Measurements from ENCODE around the gene RAP1A.

RAP1A gene

DNA sequence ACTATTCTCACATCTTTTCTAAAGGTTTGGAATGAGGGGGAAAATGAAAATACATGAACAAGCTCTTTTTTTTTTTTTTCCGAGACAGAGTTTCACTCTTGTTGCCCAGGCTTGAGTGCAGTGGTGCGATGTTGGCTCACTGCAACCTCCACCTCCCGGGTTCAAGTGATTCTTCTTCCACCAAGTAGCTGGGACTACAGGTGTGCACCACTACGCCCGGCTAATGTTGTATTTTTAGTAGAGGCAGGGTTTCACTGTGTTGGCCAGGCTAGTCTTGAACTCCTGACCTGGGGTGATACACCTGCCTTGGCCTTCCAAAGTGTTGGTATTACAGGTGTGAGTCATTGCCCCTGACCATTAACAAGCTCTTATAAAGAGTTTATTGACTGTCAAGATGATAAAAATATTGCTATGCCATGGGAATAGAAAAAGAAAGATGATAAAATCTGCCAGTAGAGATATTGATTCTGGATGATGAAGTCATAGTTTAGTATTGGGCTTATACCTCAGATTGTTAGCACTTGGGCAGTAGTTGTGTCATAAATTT, 83.0 kb downstream of the RAP1A start:
- Histone ChIP-seq H3K9me3 (ENCODE audit: insufficient read depth, low read depth, low read length) (no peaks in the 10 kb centered on the region), H3K27me3 (ENCODE audit: insufficient read depth, low read length) (no peaks in the 10 kb centered on the region), H3K9ac (ENCODE audit: low read depth, low read length) (no peak overlapping the region), H3K36me3 (ENCODE audit: insufficient read depth, low read length) (peaks cover 96% of the 10 kb centered on the region), H3K27ac (ENCODE audit: low read depth, low read length) (no peak overlapping the region), H3K4me1 (ENCODE audit: insufficient read depth, low read length) (no peaks in the 10 kb centered on the region), H3K4me3 (ENCODE audit: low read length) (no peak overlapping the region)
- WGBS, result 94% methylated on average over 5 of the region's 5 CpGs

DNA sequence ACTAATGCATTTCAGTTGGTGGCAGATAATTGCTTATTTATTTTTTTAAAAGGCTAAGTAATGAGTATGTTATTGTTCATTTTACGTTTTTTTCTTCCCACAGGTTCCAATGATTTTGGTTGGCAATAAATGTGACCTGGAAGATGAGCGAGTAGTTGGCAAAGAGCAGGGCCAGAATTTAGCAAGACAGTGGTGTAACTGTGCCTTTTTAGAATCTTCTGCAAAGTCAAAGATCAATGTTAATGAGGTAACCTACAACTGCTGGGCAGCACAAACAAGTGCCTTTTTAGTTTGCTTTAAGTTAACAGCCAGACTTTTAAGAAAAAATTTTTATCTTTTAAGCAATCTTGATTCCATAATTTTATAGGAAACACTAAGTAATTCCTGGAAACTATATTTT, 84.7 kb downstream of the RAP1A start:
- no peaks in the 10 kb centered on the region for H3K9me3 ChIP-seq (ENCODE audit: insufficient read depth, low read depth, low read length)
- peaks cover 95% of the 10 kb centered on the region for H3K36me3 ChIP-seq (ENCODE audit: insufficient read depth, low read length)
- no peak overlapping the region for H3K9ac ChIP-seq (ENCODE audit: low read depth, low read length)
- H3K27me3 ChIP-seq (ENCODE audit: insufficient read depth, low read length), result no peaks in the 10 kb centered on the region
- H3K27ac ChIP-seq (ENCODE audit: low read depth, low read length), result no peak overlapping the region
- H3K4me3 ChIP-seq (ENCODE audit: low read length), result no peak overlapping the region
- WGBS, result 92% methylated on average over 2 of the region's 2 CpGs
- H3K4me1 ChIP-seq (ENCODE audit: insufficient read depth, low read length), result no peaks in the 10 kb centered on the region

DNA sequence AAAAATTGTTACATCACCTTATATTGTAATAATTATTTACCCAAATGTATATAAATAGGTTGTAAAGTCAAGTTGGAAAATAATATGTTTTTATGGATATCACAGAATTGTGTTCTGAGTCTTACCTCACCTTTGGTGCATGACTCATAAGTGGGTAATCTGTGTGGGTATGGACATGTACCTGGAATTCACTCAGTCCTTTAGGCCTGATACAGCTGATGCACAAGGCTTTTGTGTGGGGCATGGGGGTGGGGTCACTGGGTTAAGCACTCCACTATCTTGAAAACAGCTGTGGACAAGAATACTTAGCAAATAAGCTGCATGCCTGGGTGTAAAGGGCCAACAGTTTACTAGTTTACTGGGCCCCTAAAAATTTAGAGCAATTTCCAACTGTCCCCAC, 85.2 kb downstream of the RAP1A start:
- Histone ChIP-seq H3K9me3 (ENCODE audit: insufficient read depth, low read depth, low read length) (no peaks in the 10 kb centered on the region), H3K27me3 (ENCODE audit: insufficient read depth, low read length) (no peaks in the 10 kb centered on the region), H3K36me3 (ENCODE audit: insufficient read depth, low read length) (peaks cover 95% of the 10 kb centered on the region), H3K4me1 (ENCODE audit: insufficient read depth, low read length) (no peaks in the 10 kb centered on the region), H3K9ac (ENCODE audit: low read depth, low read length) (no peak overlapping the region), H3K27ac (ENCODE audit: low read depth, low read length) (no peak overlapping the region), H3K4me3 (ENCODE audit: low read length) (no peak overlapping the region)

DNA sequence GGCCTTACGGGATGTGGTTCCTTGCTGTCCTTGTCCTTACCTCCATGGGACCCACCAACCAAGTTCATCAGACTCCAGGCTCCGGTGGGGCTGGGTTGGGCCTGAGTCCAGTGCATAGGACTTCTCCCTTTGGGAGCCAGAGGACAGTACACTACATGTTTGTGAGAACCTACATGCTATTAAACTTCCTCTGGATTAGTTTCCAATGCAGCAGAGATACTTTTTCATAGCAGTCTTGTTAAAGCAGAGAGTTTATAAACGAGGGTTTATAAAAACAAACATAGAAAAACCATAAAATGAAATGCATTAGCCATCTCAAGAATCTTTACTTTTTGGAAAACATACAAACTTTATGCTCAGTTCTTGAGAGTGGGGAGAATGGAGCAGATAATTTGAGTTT, 86.3 kb downstream of the RAP1A start:
- Histone ChIP-seq H3K36me3 (ENCODE audit: insufficient read depth, low read length) (peaks cover 86% of the 10 kb centered on the region), H3K4me3 (ENCODE audit: low read length) (no peak overlapping the region), H3K27ac (ENCODE audit: low read depth, low read length) (no peak overlapping the region), H3K4me1 (ENCODE audit: insufficient read depth, low read length) (no peaks in the 10 kb centered on the region), H3K9ac (ENCODE audit: low read depth, low read length) (no peak overlapping the region), H3K9me3 (ENCODE audit: insufficient read depth, low read depth, low read length) (no peaks in the 10 kb centered on the region), H3K27me3 (ENCODE audit: insufficient read depth, low read length) (no peaks in the 10 kb centered on the region)
- 91% methylated on average over 2 of the region's 3 CpGs for WGBS

DNA sequence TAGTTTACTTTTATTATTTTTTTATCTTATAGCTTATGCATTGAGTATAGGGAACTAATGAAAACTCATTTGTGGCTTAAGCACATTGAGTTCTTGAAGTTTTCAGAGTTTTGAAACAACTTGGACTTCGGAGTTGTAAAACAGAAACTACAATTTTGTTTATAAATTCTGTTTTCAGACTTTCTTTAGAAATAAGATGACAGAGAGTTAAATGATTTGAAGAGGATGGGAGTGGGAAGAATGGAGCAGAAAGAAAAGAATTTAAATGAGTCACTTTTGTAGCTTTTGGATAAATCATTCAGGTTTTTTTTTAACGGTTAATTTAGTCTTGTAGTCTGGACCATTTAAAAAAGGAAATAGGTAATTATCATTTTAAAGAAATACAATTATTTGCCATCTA, 87.3 kb downstream of the RAP1A start:
- Histone ChIP-seq H3K27me3 (ENCODE audit: insufficient read depth, low read length) (no peaks in the 10 kb centered on the region), H3K27ac (ENCODE audit: low read depth, low read length) (no peak overlapping the region), H3K36me3 (ENCODE audit: insufficient read depth, low read length) (peaks cover 75% of the 10 kb centered on the region), H3K9ac (ENCODE audit: low read depth, low read length) (no peak overlapping the region), H3K4me1 (ENCODE audit: insufficient read depth, low read length) (no peaks in the 10 kb centered on the region), H3K4me3 (ENCODE audit: low read length) (no peak overlapping the region), H3K9me3 (ENCODE audit: insufficient read depth, low read depth, low read length) (no peaks in the 10 kb centered on the region)
- 89% methylated on average over 2 of the region's 2 CpGs for WGBS

DNA sequence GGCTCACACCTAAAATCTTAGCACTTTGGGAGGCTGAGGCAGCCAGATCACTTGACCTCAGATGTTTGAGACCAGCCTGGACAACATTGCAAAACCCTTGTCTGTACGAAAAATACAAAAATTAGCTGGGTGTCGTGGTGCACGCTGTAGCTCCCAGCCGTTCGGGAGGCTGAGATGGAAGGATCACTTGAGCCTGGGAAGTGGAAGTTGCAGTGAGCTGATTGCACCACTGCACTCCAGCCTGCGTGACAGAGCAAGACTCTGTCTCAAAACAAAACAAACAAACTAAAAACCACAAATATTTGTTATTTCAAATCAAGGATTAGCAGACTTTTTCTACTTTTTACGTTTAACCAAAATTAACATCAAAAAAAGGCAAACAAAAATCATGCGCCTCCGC, 88.3 kb downstream of the RAP1A start:
- no peaks in the 10 kb centered on the region for H3K9me3 ChIP-seq (ENCODE audit: insufficient read depth, low read depth, low read length)
- no peaks in the 10 kb centered on the region for H3K27me3 ChIP-seq (ENCODE audit: insufficient read depth, low read length)
- no peaks in the 10 kb centered on the region for H3K4me1 ChIP-seq (ENCODE audit: insufficient read depth, low read length)
- H3K27ac ChIP-seq (ENCODE audit: low read depth, low read length), result no peak overlapping the region
- WGBS, result 96% methylated on average over 8 of the region's 9 CpGs
- H3K4me3 ChIP-seq (ENCODE audit: low read length), result no peak overlapping the region
- H3K36me3 ChIP-seq (ENCODE audit: insufficient read depth, low read length), result peaks cover 67% of the 10 kb centered on the region
- no peak overlapping the region for H3K9ac ChIP-seq (ENCODE audit: low read depth, low read length)

DNA sequence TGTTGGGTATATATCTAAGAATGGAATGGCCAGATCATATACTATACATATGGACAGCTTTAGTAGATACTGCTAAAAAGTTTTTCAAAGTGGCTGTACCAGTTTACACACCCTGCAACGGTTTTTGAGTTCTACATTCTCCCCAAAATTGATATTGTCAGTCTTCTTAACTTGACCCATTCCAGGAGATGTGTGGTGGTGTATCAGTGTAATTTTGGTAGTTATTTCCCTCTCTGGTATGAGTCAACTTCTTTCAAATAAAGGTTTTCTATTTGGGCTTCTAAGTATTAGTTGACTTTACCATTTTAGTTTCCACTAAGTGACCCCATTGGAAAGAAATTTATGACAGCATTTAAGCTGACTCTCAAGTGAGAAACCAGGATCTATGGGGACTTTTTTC, 90.4 kb downstream of the RAP1A start:
- Histone ChIP-seq H3K27ac (ENCODE audit: low read depth, low read length) (no peak overlapping the region), H3K36me3 (ENCODE audit: insufficient read depth, low read length) (peaks cover 47% of the 10 kb centered on the region), H3K27me3 (ENCODE audit: insufficient read depth, low read length) (no peaks in the 10 kb centered on the region), H3K9me3 (ENCODE audit: insufficient read depth, low read depth, low read length) (no peaks in the 10 kb centered on the region), H3K4me1 (ENCODE audit: insufficient read depth, low read length) (no peaks in the 10 kb centered on the region), H3K9ac (ENCODE audit: low read depth, low read length) (no peak overlapping the region), H3K4me3 (ENCODE audit: low read length) (no peak overlapping the region)
- WGBS, result 83% methylated on average over 1 of the region's 1 CpG

DNA sequence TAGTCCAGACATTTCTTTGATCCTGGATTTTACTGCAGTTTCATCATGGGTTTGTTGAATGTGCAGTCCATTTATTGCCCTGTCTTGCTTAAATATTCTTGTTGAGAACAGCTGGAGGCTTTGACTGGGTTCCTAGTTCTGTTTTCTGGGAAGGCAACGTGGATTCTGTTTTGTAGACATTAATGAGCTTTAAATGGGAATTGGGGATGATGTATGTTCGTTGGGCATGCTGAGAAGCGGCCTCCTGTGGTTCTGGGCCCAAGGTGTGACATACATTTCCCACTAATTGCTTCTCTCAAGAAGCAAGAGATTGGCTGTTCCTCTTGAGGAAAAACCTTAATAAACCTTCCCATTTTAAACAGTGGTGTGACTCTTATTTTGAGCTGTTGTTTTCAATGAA, 96.7 kb downstream of the RAP1A start:
- 0 out of 2 replicates have a peak, but pooled peaks cover 2% of the 10 kb centered on the region for H3K36me3 ChIP-seq (ENCODE audit: insufficient read depth, low read length)
- H3K27ac ChIP-seq (ENCODE audit: low read depth, low read length), result no peak overlapping the region
- 72% methylated on average over 3 of the region's 3 CpGs for WGBS
- no peaks in the 10 kb centered on the region for H3K9me3 ChIP-seq (ENCODE audit: insufficient read depth, low read depth, low read length)
- peaks cover 13% of the 10 kb centered on the region; the same call in 1 of the 2 replicates for H3K4me1 ChIP-seq (ENCODE audit: insufficient read depth, low read length)
- no peak overlapping the region for H3K9ac ChIP-seq (ENCODE audit: low read depth, low read length)
- no peaks in the 10 kb centered on the region for H3K27me3 ChIP-seq (ENCODE audit: insufficient read depth, low read length)
- H3K4me3 ChIP-seq (ENCODE audit: low read length), result no peak overlapping the region

DNA sequence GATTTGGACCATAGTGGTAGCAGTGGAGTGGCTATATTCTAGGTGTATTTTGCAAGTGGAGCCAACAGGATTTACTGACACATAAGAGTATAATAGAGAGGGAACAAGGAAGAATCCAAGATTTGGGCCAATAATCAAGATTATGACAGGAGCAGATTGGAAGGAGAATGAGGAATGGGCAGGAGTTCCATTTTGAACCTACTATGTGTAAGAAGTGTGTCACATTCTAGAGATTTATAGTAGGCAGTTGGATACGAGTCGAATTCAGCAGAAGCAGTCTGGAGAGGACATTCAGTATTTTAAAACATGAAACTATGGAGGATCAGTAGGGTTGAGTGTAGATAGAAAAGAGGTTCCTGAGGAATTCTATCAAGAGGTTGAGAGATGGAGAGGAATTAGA, 97.9 kb downstream of the RAP1A start:
- H3K9me3 ChIP-seq (ENCODE audit: insufficient read depth, low read depth, low read length), result no peaks in the 10 kb centered on the region
- 94% methylated on average over 2 of the region's 2 CpGs for WGBS
- no peaks in the 10 kb centered on the region for H3K27me3 ChIP-seq (ENCODE audit: insufficient read depth, low read length)
- no peak overlapping the region for H3K4me3 ChIP-seq (ENCODE audit: low read length)
- peaks cover 15% of the 10 kb centered on the region; the same call in 1 of the 2 replicates for H3K4me1 ChIP-seq (ENCODE audit: insufficient read depth, low read length)
- H3K27ac ChIP-seq (ENCODE audit: low read depth, low read length), result no peak overlapping the region
- H3K9ac ChIP-seq (ENCODE audit: low read depth, low read length), result no peak overlapping the region
- 0 out of 2 replicates have a peak, but pooled peaks cover 2% of the 10 kb centered on the region for H3K36me3 ChIP-seq (ENCODE audit: insufficient read depth, low read length)

DNA sequence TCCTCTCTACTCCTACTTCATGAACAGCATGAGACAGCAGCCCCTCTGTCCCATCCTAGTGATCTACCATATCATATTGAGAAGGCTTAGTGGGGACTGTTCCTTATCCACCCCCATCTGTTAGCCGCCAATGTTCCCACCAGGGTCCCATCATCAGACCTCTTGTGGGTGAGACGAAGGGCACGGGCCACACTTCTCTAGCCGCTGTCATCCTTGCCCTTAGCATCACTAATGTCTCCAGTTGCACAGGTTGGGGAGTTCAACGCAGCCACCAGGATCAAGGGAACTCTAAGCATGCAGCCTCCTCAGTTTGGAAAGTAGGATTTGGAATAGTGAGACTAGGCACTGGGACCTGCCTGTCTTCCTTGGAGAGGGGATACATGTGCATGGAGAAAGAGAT, 99.5 kb downstream of the RAP1A start:
- no peak overlapping the region for H3K4me3 ChIP-seq (ENCODE audit: low read length)
- 91% methylated on average over 5 of the region's 5 CpGs for WGBS
- no peaks in the 10 kb centered on the region for H3K27me3 ChIP-seq (ENCODE audit: insufficient read depth, low read length)
- peaks cover 15% of the 10 kb centered on the region; the same call in 1 of the 2 replicates for H3K4me1 ChIP-seq (ENCODE audit: insufficient read depth, low read length)
- no peak overlapping the region for H3K27ac ChIP-seq (ENCODE audit: low read depth, low read length)
- H3K9me3 ChIP-seq (ENCODE audit: insufficient read depth, low read depth, low read length), result no peaks in the 10 kb centered on the region
- H3K9ac ChIP-seq (ENCODE audit: low read depth, low read length), result no peak overlapping the region
- 0 out of 2 replicates have a peak, but pooled peaks cover 2% of the 10 kb centered on the region for H3K36me3 ChIP-seq (ENCODE audit: insufficient read depth, low read length)

DNA sequence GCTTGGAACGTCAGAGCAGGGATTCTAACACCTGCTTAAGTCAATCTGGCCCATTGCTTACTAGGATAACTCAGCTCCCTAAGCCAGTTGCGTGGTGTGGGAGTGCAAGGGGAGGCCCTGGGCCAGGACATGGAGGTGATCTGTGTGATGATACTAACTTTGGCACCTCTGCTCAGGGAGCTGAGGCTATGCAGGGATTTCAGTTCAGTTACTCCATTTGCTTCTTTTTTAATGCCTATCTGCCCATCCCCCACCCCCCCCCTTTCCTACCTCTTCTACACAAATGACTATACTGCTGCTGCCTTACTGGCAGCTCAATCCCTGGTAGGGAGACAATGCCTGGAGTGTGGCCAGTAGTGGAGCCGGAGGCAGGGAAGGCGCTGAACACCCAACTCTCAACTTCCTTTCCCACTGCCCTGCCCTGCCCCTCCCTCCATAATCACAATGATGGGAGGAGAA, 100.1 kb downstream of the RAP1A start:
- 0 out of 2 replicates have a peak, but pooled peaks cover 2% of the 10 kb centered on the region for H3K36me3 ChIP-seq (ENCODE audit: insufficient read depth, low read length)
- no peak overlapping the region for H3K4me3 ChIP-seq (ENCODE audit: low read length)
- 89% methylated on average over 2 of the region's 4 CpGs for WGBS
- H3K4me1 ChIP-seq (ENCODE audit: insufficient read depth, low read length), result peaks cover 17% of the 10 kb centered on the region; the same call in 1 of the 2 replicates
- no peaks in the 10 kb centered on the region for H3K9me3 ChIP-seq (ENCODE audit: insufficient read depth, low read depth, low read length)
- no peaks in the 10 kb centered on the region for H3K27me3 ChIP-seq (ENCODE audit: insufficient read depth, low read length)
- no peak overlapping the region for H3K27ac ChIP-seq (ENCODE audit: low read depth, low read length)
- no peak overlapping the region for H3K9ac ChIP-seq (ENCODE audit: low read depth, low read length)
